PC-9 (cell line): Measurements from ENCODE around the gene ACP2. TPM values are rescaled to one million over a fixed set of nuclear protein-coding genes. Genes with fewer than 3 reads are reported as not detected.

Experiments used
- BruUV-seq: library from RNA; stranded (reverse); fragments of 400-500 nt; replicated peaks from 2 replicates; lab custom pipeline; 2021; lab: Mats Ljungman, UMichigan
- CTCF ChIA-PET: fragments of 300-600 bp; sonication (Branson Sonifier 250); formaldehyde crosslinking; loops from one replicate; lab custom pipeline; 2022; ENCODE audit warnings: antibody characterized with exemption; lab: Charles Lee
- POLR2A ChIA-PET: fragments of 300-600 bp; sonication (Branson Sonifier 250); formaldehyde crosslinking; loops from one replicate; lab custom pipeline; 2022; ENCODE audit warnings: antibody characterized with exemption; ENCODE audit not compliant: unreplicated experiment; lab: Charles Lee
- DNase-seq, 2 experiments: peaks; one replicate each; pipeline versions ENCODE4 v3.0.0 to v3.0.0-alpha.2; 2015 to 2022; ENCODE audit warnings: mixed read lengths in 1 of 2
- H2AFZ ChIP-seq: fragments of 200-600 bp; sonication (generic); 2 replicates; pipeline ENCODE4 v1.8.1; 2017; ENCODE audit warnings: antibody characterized with exemption
- H3F3A ChIP-seq: fragments of 200-600 bp; sonication (generic); 2 replicates; pipeline ENCODE4 v1.8.1; 2017; ENCODE audit warnings: antibody characterized with exemption, mild to moderate bottlenecking, low read depth; ENCODE audit not compliant: insufficient read depth
- H3K27ac ChIP-seq: fragments of 200-600 bp; sonication (generic); 2 replicates; pipeline ENCODE4 v1.6.1; 2016; ENCODE audit warnings: mixed run types
- H3K27me3 ChIP-seq: fragments of 200-600 bp; sonication (generic); 2 replicates; pipeline ENCODE4 v1.6.1; 2016; ENCODE audit warnings: low read depth, mixed run types; ENCODE audit not compliant: insufficient read depth
- H3K36me3 ChIP-seq: fragments of 200-600 bp; sonication (generic); 2 replicates; pipeline ENCODE4 v1.6.1; 2016; ENCODE audit warnings: low read depth, mixed run types
- H3K4me1 ChIP-seq: fragments of 200-600 bp; sonication (generic); replicated peaks from 2 replicates; pipeline ENCODE4 v1.6.1; 2016; ENCODE audit warnings: mixed run types; ENCODE audit not compliant: insufficient read depth
- H3K4me2 ChIP-seq: fragments of 200-600 bp; sonication (generic); 2 replicates; pipeline ENCODE4 v1.6.1; 2017; ENCODE audit warnings: mixed run types
- H3K4me3 ChIP-seq: fragments of 200-600 bp; sonication (generic); 2 replicates; pipeline ENCODE4 v1.6.1; 2016; ENCODE audit warnings: mixed run types
- H3K79me2 ChIP-seq: fragments of 200-600 bp; sonication (generic); 2 replicates; pipeline ENCODE4 v1.6.1; 2017; ENCODE audit warnings: low read depth, mixed run types
- H3K9me2 ChIP-seq: fragments of 200-600 bp; sonication (generic); 2 replicates; pipeline ENCODE4 v1.8.1; 2017; ENCODE audit warnings: mild to moderate bottlenecking; ENCODE audit not compliant: insufficient read depth
- H3K9me3 ChIP-seq: fragments of 200-600 bp; sonication (generic); 2 replicates; pipeline ENCODE4 v1.8.1; 2016; ENCODE audit warnings: low read depth; ENCODE audit not compliant: insufficient read depth
- H4K20me1 ChIP-seq: fragments of 200-600 bp; sonication (generic); 2 replicates; pipeline ENCODE4 v1.8.1; 2017; ENCODE audit not compliant: insufficient read depth
- EZH2 ChIP-seq: fragments of 200-600 bp; sonication (generic); IDR thresholded peaks from 2 replicates; pipeline ENCODE4 v1.8.0; 2017; ENCODE audit warnings: antibody characterized with exemption, low read depth
- intact Hi-C: fragments of 100-400 bp; cut with micrococcal nuclease; formaldehyde crosslinking; loops from one replicate; pipeline ENCODE4 v1.10.0; 2022; ENCODE audit not compliant: unreplicated experiment
- total RNA-seq: library from RNA; stranded (reverse); gene quantifications from 2 replicates; pipeline ENCODE4 v1.2.3, GENCODE V29; 2021
- TF ChIP-seq, protein P1 (sequence below): fragments of 200-600 bp; sonication (generic); conservative IDR thresholded peaks from 2 replicates; pipeline ENCODE4 v1.6.1; 2017; ENCODE audit warnings: mixed run types, antibody characterized with exemption, mild to moderate bottlenecking, moderate library complexity

Gene ACP2
- total RNA-seq, 1 experiment from 2014 or later, result 24.1 TPM

GRCh38 chr11:47239852-47240251 is 8.8 kb downstream of the ACP2 start:
- H3K9me3 ChIP-seq, result no peaks in the 10 kb centered on the region
- TF ChIP-seq, protein P1, sequence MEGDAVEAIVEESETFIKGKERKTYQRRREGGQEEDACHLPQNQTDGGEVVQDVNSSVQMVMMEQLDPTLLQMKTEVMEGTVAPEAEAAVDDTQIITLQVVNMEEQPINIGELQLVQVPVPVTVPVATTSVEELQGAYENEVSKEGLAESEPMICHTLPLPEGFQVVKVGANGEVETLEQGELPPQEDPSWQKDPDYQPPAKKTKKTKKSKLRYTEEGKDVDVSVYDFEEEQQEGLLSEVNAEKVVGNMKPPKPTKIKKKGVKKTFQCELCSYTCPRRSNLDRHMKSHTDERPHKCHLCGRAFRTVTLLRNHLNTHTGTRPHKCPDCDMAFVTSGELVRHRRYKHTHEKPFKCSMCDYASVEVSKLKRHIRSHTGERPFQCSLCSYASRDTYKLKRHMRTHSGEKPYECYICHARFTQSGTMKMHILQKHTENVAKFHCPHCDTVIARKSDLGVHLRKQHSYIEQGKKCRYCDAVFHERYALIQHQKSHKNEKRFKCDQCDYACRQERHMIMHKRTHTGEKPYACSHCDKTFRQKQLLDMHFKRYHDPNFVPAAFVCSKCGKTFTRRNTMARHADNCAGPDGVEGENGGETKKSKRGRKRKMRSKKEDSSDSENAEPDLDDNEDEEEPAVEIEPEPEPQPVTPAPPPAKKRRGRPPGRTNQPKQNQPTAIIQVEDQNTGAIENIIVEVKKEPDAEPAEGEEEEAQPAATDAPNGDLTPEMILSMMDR, result no peak
- no peak for TF ChIP-seq EZH2
- H3K4me3 ChIP-seq, result no peak overlapping the region
- no peaks in the 10 kb centered on the region for H3K79me2 ChIP-seq
- H3K4me2 ChIP-seq, result no peak overlapping the region
- ChIA-PET CTCF (no interaction called here), POLR2A (no interaction called here)
- peaks cover 48% of the 10 kb centered on the region for H3K4me1 ChIP-seq
- BruUV-seq, result no TSS peak
- 0 out of 2 replicates have a peak, but pooled peaks cover 4% of the 10 kb centered on the region for H4K20me1 ChIP-seq
- no peaks in the 10 kb centered on the region for H3K27me3 ChIP-seq
- no peaks in the 10 kb centered on the region for H3K9me2 ChIP-seq
- no peak overlapping the region for H2AFZ ChIP-seq
- peaks cover 8% of the 10 kb centered on the region for H3K36me3 ChIP-seq
- no peak overlapping the region for H3K27ac ChIP-seq
- intact Hi-C loops, result no loop called here
- peaks cover 63% of the 10 kb centered on the region for H3F3A ChIP-seq
- no peak for DNase-seq

DNA sequence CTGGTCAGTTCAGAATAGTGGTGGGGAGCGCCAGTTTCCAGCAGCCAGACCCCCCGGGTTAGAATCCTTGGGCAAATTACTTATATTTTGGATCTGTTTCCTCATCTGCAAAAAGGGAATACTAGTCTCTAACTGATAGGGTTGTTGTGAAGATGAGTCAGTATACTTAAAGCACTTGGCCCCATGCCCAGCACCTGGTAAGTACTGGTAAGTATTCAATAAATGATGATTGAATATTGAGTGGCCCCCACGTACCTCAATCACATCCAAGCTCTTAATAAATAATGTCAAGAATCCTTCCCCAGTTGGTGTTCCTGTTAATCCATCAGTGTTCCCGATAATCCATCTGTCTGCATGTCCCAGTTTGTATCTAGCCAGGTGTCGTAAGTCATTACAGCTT is 12.1 kb downstream of the ACP2 start:
- Histone ChIP-seq H3K79me2 (no peaks in the 10 kb centered on the region), H3F3A (peaks cover 60% of the 10 kb centered on the region), H3K27ac (no peak overlapping the region), H3K4me1 (peaks cover 39% of the 10 kb centered on the region), H3K9me2 (no peaks in the 10 kb centered on the region), H3K9me3 (no peaks in the 10 kb centered on the region), H4K20me1 (0 out of 2 replicates have a peak, but pooled peaks cover 3% of the 10 kb centered on the region), H3K4me3 (no peak overlapping the region), H2AFZ (no peak overlapping the region), H3K27me3 (no peaks in the 10 kb centered on the region), H3K36me3 (peaks cover 8% of the 10 kb centered on the region), H3K4me2 (no peak overlapping the region)
- no peak for DNase-seq
- TF ChIP-seq EZH2, result no peak
- TF ChIP-seq, protein P1, result no peak
- CTCF ChIA-PET, result interaction anchor here (0.6 kb wide), 1 partner anchor 73 kb away, joined by 5 read pairs; no protein-coding TSS in a partner anchor
- intact Hi-C loops, result no loop called here
- BruUV-seq, result no TSS peak
- POLR2A ChIA-PET, result no interaction called here

GRCh38 chr11:47235163-47235562 is 13.5 kb downstream of the ACP2 start:
- Histone ChIP-seq H3K79me2 (no peaks in the 10 kb centered on the region), H3K27me3 (no peaks in the 10 kb centered on the region), H3K4me3 (peak overlapping the region; percentile 52), H3K9me3 (no peaks in the 10 kb centered on the region), H3K4me2 (peak overlapping the region; percentile 79), H3K27ac (0 out of 2 replicates have a peak overlapping the region, but pooled peaks have one; percentile 49), H3K36me3 (peaks cover 8% of the 10 kb centered on the region), H4K20me1 (no peaks in the 10 kb centered on the region), H2AFZ (no peak overlapping the region), H3K9me2 (no peaks in the 10 kb centered on the region), H3F3A (peaks cover 52% of the 10 kb centered on the region), H3K4me1 (peaks cover 38% of the 10 kb centered on the region)
- TF ChIP-seq EZH2, result no peak
- TF ChIP-seq, protein P1, result no peak
- intact Hi-C loops, result no loop called here
- no TSS peak for BruUV-seq
- POLR2A ChIA-PET, result interaction anchor here (0.7 to 1.3 kb wide), 2 partner anchors 24 to 38 kb away, joined by 4 to 5 read pairs; no protein-coding TSS in a partner anchor
- CTCF ChIA-PET, result no interaction called here
- DNase-seq, result no peak
